GM12878 (cell line): ENCODE data around the gene LYZL1.

ENCODE experiments used
- EGR1 ChIP-seq, 2 experiments: IDR thresholded peaks; 1 replicate in 1 of 2; 2 replicates in 1 of 2; pipeline ENCODE4 v1.6.1; 2011 to 2012; ENCODE audit warnings: low read depth in 2 of 2, low read length in 2 of 2, borderline replicate concordance in 1 of 2, mild to moderate bottlenecking in 1 of 2, moderate library complexity in 1 of 2
- EZH2 ChIP-seq: IDR thresholded peaks from 2 replicates; pipeline ENCODE4 v1.6.1; 2012; ENCODE audit warnings: low read depth, mild to moderate bottlenecking, control low read depth, inconsistent platforms, low read length, borderline replicate concordance; ENCODE audit not compliant: control insufficient read depth
- POLR2A ChIP-seq: IDR thresholded peaks from 2 replicates; pipeline ENCODE4 v1.6.1; 2011; ENCODE audit warnings: low read depth, mild to moderate bottlenecking, low read length
- SREBF1 ChIP-seq: IDR thresholded peaks from 2 replicates; pipeline ENCODE4 v1.6.1; 2012; ENCODE audit warnings: mild to moderate bottlenecking, low read length
- TARDBP ChIP-seq: IDR thresholded peaks from 2 replicates; pipeline ENCODE4 v1.6.1; 2016; ENCODE audit warnings: borderline replicate concordance
- ZNF687 ChIP-seq: fragments of 450-650 bp; IDR thresholded peaks from 2 replicates; pipeline ENCODE4 v1.6.1; 2017; ENCODE audit warnings: mild to moderate bottlenecking, moderate library complexity

- TF ChIP-seq POLR2A (no peak), SREBF1 (no peak), ZNF687 (no peak), EZH2 (no peak), EGR1 (IDR thresholded peaks at IDR 0.05; ENCODE audit: borderline replicate concordance in 1 of 2, low read depth in 2 of 2, low read length in 2 of 2) (no peak), TARDBP (no peak)
Observed at GRCh38 chr10:29295813-29296212, 6.9 kb downstream of the LYZL1 start.
